HepG2 (cell line): Measurements from ENCODE around the gene SPHK1. TPM values are rescaled to one million over a fixed set of nuclear protein-coding genes. Genes with fewer than 3 reads are reported as not detected.

Source experiments
- ATAC-seq: fragments of 200-7000 bp; cut with Tn5 transposase; 3 replicates; pipeline ENCODE4 v1.9.1; 2020; ENCODE audit warnings: mild to moderate bottlenecking, moderate library complexity
- BruUV-seq: library from RNA; stranded (reverse); fragments of 400-500 nt; replicated peaks from 2 replicates; lab custom pipeline; 2021; lab: Mats Ljungman, UMichigan
- CTCF ChIA-PET: fragments of 300-600 bp; formaldehyde crosslinking; extraction: SDS; loops from one replicate; lab custom pipeline; 2021; ENCODE audit warnings: low total read pairs, inconsistent platforms, low intra/inter-chr PET ratio; lab: Yijun Ruan, JAX
- POLR2A ChIA-PET: fragments of 350-600 bp; sonication (Branson Sonifier 250); formaldehyde crosslinking; loops from one replicate; lab custom pipeline; 2020; ENCODE audit warnings: antibody characterized with exemption, inconsistent platforms; lab: Yijun Ruan, JAX
- DNase-seq: peaks from one replicate; pipeline ENCODE4 v3.0.0-alpha.2; 2015; ENCODE audit warnings: low spot score
- FAIRE-seq: peaks from 3 replicates; lab custom pipeline; 2011; peaks lifted over from hg19 to GRCh38; lab: Jason Lieb, UNC
- H2AFZ ChIP-seq: one replicate; pipeline ENCODE4 v1.6.1; 2011; ENCODE audit warnings: low read length, inconsistent platforms
- H3K27ac ChIP-seq: fragments of 300-600 bp; 3 replicates; pipeline ENCODE4 v1.8.0; 2011; ENCODE audit warnings: mixed run types, mild to moderate bottlenecking, mixed read lengths, low read length, inconsistent platforms; ENCODE audit not compliant: insufficient read depth; ENCODE audit errors: extremely low read length
- H3K27me3 ChIP-seq, 2 experiments: fragments of 200-600 bp in 1 of 2; 2 replicates in 1 of 2; 3 replicates in 1 of 2; pipeline versions ENCODE4 v1.6.0 to v1.8.0; 2011; ENCODE audit warnings: low read length in 2 of 2, mild to moderate bottlenecking in 2 of 2, moderate library complexity in 2 of 2, inconsistent platforms in 1 of 2; ENCODE audit not compliant: insufficient read depth in 2 of 2, control insufficient read depth in 1 of 2
- H3K36me3 ChIP-seq, 2 experiments: fragments of 200-600 bp in 1 of 2; replicated peaks in 1 of 2; 2 replicates in 1 of 2; 3 replicates in 1 of 2; pipeline versions ENCODE4 v1.5.1 to v1.8.0; 2011; ENCODE audit warnings: low read length in 2 of 2, inconsistent platforms in 1 of 2; ENCODE audit not compliant: insufficient read depth in 2 of 2, control insufficient read depth in 1 of 2
- H3K4me1 ChIP-seq: 2 replicates; pipeline ENCODE4 v1.5.1; 2012; ENCODE audit warnings: low read length, inconsistent platforms; ENCODE audit not compliant: insufficient read depth
- H3K4me2 ChIP-seq: 2 replicates; pipeline ENCODE4 v1.6.0; 2011; ENCODE audit warnings: low read depth, low read length, inconsistent platforms
- H3K4me3 ChIP-seq, 3 experiments: fragments of 200-600 bp in 1 of 3; sonication (generic), shearing (Covaris generic) in 1 of 3; replicated peaks in 1 of 3; 2 replicates each; pipeline ENCODE4 v1.5.1; 2011 to 2016; ENCODE audit warnings: low read length in 3 of 3, inconsistent platforms in 2 of 3, low read depth in 2 of 3, mild to moderate bottlenecking in 2 of 3, control low read depth in 1 of 3, mixed read lengths in 1 of 3; ENCODE audit not compliant: insufficient read depth in 1 of 3
- H3K79me2 ChIP-seq: one replicate; pipeline ENCODE4 v1.6.1; 2011; ENCODE audit warnings: low read length, inconsistent platforms; ENCODE audit not compliant: insufficient read depth
- H3K9ac ChIP-seq: 2 replicates; pipeline ENCODE4 v1.6.0; 2011; ENCODE audit warnings: mild to moderate bottlenecking, low read depth, low read length, inconsistent platforms; ENCODE audit not compliant: insufficient read depth
- H3K9me3 ChIP-seq: 2 replicates; pipeline ENCODE4 v1.5.1; 2012; ENCODE audit warnings: mild to moderate bottlenecking, low read length
- H4K20me1 ChIP-seq: 2 replicates; pipeline ENCODE4 v1.6.0; 2011; ENCODE audit warnings: inconsistent platforms, mild to moderate bottlenecking, low read length, moderate library complexity; ENCODE audit not compliant: insufficient read depth
- ARNTL ChIP-seq: sonication (generic); formaldehyde crosslinking; IDR thresholded peaks from 2 replicates; pipeline ENCODE4 v1.4.0; 2020; ENCODE audit warnings: mild to moderate bottlenecking, missing genetic modification reagents
- CEBPG ChIP-seq: IDR thresholded peaks from 2 replicates; pipeline ENCODE4 v1.6.1; 2016
- GLI4 ChIP-seq: sonication (generic); formaldehyde crosslinking; IDR thresholded peaks from 2 replicates; pipeline ENCODE4 v1.5.1; 2020; ENCODE audit warnings: missing genetic modification reagents, mild to moderate bottlenecking, moderate library complexity, borderline replicate concordance
- MED13 ChIP-seq: sonication (generic); formaldehyde crosslinking; IDR thresholded peaks from 2 replicates; pipeline ENCODE4 v1.5.0; 2020; ENCODE audit warnings: missing genetic modification reagents
- RBM22 ChIP-seq: fragments of 200-400 bp; formaldehyde crosslinking; optimal IDR thresholded peaks from 2 replicates; pipeline ENCODE3; 2017; ENCODE audit warnings: mild to moderate bottlenecking, low read length, moderate library complexity
- REL ChIP-seq: sonication (generic); formaldehyde crosslinking; conservative IDR thresholded peaks from 2 replicates; pipeline ENCODE4 v1.8.0; 2022; ENCODE audit warnings: mild to moderate bottlenecking, missing genetic modification reagents, moderate library complexity
- REPIN1 ChIP-seq: sonication (generic); formaldehyde crosslinking; IDR thresholded peaks from 2 replicates; pipeline ENCODE4 v1.8.0; 2022; ENCODE audit warnings: missing genetic modification reagents, low read depth, mild to moderate bottlenecking, borderline replicate concordance
- ZNF615 ChIP-seq: sonication (generic); formaldehyde crosslinking; IDR thresholded peaks from 2 replicates; pipeline ENCODE4 v1.5.0; 2020; ENCODE audit warnings: mild to moderate bottlenecking, missing genetic modification reagents, borderline replicate concordance
- WGBS: methylation state at CpG from one replicate; pipeline ENCODE4 v1.1.6; 2017; ENCODE audit warnings: low lambda C conversion rate; 5-methylcytosine and 5-hydroxymethylcytosine counted together
- in situ Hi-C: cut with HindIII; loops from 2 replicates; pipeline ENCODE4 v1.10.0; 2017; ENCODE audit warnings: low pct_unique_long_range_greater_than_20kb; ENCODE audit not compliant: extremely low pct_ligation_motif_present
- intact Hi-C: fragments of 100-400 bp; cut with micrococcal nuclease; formaldehyde crosslinking; loops from one replicate; pipeline ENCODE4 v1.10.0; 2022; ENCODE audit not compliant: unreplicated experiment
- polyA plus RNA-seq, 8 experiments: library from polyadenylated mRNA; depleted of rRNA in 3 of 8; stranded (reverse) in 7 of 8; unstranded in 1 of 8; fragments of >200 nt; fragmentation: Illumina TruSeq in 4 of 8; extraction: Trizol in 4 of 8; gene quantifications; 2 replicates each; pipeline versions ENCODE4 v1.2.1 to v1.2.3, GENCODE V29; 2011 to 2016; ENCODE audit warnings: low read depth in 4 of 8, missing spikeins in 1 of 8, mixed read lengths in 1 of 8; ENCODE audit not compliant: insufficient read depth in 1 of 8
- total RNA-seq, 5 experiments: library from RNA; depleted of rRNA; stranded (reverse); fragments of >200 nt; fragmentation: Illumina TruSeq; extraction: Trizol; gene quantifications; 2 replicates each; pipeline ENCODE4 v1.2.3, GENCODE V29; 2016; ENCODE audit warnings: low read depth in 1 of 5
- TF ChIP-seq, protein P1 (sequence below): sonication (generic); formaldehyde crosslinking; IDR thresholded peaks from 2 replicates; pipeline ENCODE4 v1.4.0; 2020; ENCODE audit warnings: missing genetic modification reagents, mild to moderate bottlenecking, borderline replicate concordance
- TF ChIP-seq, protein P2 (sequence below): sonication (generic); formaldehyde crosslinking; IDR thresholded peaks from 2 replicates; pipeline ENCODE4 v1.5.0; 2020; ENCODE audit warnings: missing genetic modification reagents
- TF ChIP-seq, protein P3 (sequence below): sonication (generic); formaldehyde crosslinking; IDR thresholded peaks from 2 replicates; pipeline ENCODE4 v1.4.0; 2020; ENCODE audit warnings: mild to moderate bottlenecking, missing genetic modification reagents, borderline replicate concordance

Gene SPHK1
- total and polyA plus RNA-seq, 2 of the 13 experiments (the other 11 are each of a cell fraction or from before 2014, with no cell fraction given) = 129 to 160 TPM

DNA sequence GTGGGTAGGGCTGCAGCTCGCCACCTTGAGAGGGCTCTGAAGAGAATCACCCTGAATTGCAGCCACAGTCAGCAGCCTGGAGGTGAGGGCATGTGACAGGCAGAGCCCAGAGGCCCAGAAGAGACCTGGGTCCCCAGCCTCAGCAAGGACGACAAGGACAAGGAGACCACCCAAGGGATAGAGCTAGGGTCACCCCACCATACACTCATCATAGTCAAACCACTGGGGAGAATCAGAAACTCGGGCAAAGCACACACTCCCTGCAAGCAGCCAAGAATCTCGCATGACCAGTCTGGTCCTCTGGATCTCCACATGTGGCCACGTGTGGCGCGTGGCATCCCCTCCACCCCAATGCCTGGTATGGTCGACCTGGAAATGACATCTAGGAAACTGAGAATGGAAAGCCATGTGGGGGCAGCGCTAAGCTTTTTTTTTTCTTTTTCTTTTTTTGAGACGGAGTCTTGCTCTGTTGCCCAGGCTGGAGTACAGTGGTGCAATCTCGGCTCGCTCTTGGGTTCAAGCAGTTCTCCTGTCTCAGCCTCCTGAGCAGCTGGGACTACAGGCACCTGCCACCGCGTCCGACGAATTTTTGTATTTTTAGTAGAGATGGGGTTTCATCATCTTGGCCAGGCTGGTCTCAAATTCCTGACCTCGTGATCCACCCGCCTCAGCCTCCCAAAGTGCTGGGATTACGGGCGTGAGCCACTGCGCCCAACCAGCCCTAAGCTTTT lies 4.6 kb upstream of the SPHK1 start (continued):
- no peak for TF ChIP-seq GLI4 (CRISPR knock-in tag)
- TF ChIP-seq, protein P1, sequence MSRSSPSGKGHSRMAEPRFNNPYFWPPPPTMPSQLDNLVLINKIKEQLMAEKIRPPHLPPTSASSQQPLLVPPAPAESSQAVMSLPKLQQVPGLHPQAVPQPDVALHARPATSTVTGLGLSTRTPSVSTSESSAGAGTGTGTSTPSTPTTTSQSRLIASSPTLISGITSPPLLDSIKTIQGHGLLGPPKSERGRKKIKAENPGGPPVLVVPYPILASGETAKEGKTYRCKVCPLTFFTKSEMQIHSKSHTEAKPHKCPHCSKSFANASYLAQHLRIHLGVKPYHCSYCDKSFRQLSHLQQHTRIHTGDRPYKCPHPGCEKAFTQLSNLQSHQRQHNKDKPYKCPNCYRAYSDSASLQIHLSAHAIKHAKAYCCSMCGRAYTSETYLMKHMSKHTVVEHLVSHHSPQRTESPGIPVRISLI = no peak; the same call in 1 of the 2 replicates

DNA sequence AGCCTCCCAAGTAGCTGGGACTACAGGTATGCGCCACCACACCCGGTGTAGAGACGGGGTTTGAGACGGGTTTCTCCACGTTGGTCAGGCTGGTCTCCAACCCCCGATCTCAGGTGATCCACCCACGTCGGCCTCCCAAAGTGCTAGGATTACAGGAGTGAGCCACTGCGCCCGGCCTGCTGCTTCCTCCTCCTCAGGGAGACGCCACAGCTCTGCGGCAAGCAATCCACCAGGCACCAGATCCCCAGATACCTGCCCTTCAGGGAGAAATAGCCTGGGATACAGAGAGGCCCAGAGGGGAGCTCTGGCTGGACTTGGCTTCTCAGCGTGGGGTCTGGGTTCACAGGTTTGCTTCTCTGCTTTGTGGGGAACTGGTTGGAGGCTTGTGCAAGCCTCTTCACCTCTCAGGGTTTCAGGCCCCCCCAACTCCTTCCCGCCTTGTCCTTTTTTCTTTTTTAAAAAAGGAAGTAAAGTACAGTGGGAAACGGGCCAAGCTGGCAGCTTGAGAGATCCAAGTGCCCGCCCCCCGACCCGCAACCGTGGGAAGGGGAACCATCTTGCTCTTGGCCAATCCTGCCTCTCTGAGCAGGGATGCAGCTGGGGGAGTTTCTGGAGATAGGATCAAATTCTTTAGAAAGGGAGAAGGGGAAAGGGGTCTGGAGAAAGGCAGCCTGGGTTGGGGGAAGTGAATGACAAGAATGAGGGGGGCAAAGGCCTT lies 2.6 kb upstream of the SPHK1 start:
- Histone ChIP-seq H3K4me2 (peak overlapping the region; percentile 99), H3K27me3 (no peaks in the 10 kb centered on the region; a peak in 1 of 5 replicates), H3K9me3 (no peaks in the 10 kb centered on the region), H3K9ac (peak overlapping the region; percentile 99), H3K36me3 (peaks cover 5 to 14% of the 10 kb centered on the region in 2 experiments; a peak in 4 of 5 replicates), H3K4me1 (peaks cover 67% of the 10 kb centered on the region), H4K20me1 (peaks cover 10% of the 10 kb centered on the region; the same call in 1 of the 2 replicates), H3K27ac (peak overlapping the region; percentile 100), H3K79me2 (peaks cover 84% of the 10 kb centered on the region), H2AFZ (no peak overlapping the region), H3K4me3 (peak overlapping the region; percentile 72 to 90 (median 86))
- intact Hi-C loops = no loop called here
- ATAC-seq = peak; percentile 5
- DNase-seq = no peak
- BruUV-seq = no TSS peak
- in situ Hi-C loops = no loop called here
- POLR2A ChIA-PET = interaction anchor here (0.7 to 20.9 kb wide), 26 partner anchors 8 to 506 kb away, joined by 3 to 1379 read pairs (median 5); partner anchors contain the start of genes PRPSAP1, QRICH2, RHBDF2 and UBALD2
- CTCF ChIA-PET = no interaction called here
- 13% methylated on average over 13 of the region's 19 CpGs for WGBS
- no peak for FAIRE-seq
- TF ChIP-seq CEBPG (peak; percentile 55), REL (peak; percentile 59; the same call in 1 of the 2 replicates), RBM22 (peak; percentile 53), MED13 (CRISPR knock-in tag) (peak; percentile 40; the same call in 1 of the 2 replicates), REPIN1 (peak; percentile 30; the same call in 1 of the 2 replicates), ARNTL (CRISPR knock-in tag) (no peak), ZNF615 (0 out of 2 replicates have a peak, but pooled peaks have one; percentile 8)
- TF ChIP-seq, protein P2, sequence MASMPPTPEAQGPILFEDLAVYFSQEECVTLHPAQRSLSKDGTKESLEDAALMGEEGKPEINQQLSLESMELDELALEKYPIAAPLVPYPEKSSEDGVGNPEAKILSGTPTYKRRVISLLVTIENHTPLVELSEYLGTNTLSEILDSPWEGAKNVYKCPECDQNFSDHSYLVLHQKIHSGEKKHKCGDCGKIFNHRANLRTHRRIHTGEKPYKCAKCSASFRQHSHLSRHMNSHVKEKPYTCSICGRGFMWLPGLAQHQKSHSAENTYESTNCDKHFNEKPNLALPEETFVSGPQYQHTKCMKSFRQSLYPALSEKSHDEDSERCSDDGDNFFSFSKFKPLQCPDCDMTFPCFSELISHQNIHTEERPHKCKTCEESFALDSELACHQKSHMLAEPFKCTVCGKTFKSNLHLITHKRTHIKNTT (CRISPR knock-in tag) = no peak
- TF ChIP-seq, protein P3, sequence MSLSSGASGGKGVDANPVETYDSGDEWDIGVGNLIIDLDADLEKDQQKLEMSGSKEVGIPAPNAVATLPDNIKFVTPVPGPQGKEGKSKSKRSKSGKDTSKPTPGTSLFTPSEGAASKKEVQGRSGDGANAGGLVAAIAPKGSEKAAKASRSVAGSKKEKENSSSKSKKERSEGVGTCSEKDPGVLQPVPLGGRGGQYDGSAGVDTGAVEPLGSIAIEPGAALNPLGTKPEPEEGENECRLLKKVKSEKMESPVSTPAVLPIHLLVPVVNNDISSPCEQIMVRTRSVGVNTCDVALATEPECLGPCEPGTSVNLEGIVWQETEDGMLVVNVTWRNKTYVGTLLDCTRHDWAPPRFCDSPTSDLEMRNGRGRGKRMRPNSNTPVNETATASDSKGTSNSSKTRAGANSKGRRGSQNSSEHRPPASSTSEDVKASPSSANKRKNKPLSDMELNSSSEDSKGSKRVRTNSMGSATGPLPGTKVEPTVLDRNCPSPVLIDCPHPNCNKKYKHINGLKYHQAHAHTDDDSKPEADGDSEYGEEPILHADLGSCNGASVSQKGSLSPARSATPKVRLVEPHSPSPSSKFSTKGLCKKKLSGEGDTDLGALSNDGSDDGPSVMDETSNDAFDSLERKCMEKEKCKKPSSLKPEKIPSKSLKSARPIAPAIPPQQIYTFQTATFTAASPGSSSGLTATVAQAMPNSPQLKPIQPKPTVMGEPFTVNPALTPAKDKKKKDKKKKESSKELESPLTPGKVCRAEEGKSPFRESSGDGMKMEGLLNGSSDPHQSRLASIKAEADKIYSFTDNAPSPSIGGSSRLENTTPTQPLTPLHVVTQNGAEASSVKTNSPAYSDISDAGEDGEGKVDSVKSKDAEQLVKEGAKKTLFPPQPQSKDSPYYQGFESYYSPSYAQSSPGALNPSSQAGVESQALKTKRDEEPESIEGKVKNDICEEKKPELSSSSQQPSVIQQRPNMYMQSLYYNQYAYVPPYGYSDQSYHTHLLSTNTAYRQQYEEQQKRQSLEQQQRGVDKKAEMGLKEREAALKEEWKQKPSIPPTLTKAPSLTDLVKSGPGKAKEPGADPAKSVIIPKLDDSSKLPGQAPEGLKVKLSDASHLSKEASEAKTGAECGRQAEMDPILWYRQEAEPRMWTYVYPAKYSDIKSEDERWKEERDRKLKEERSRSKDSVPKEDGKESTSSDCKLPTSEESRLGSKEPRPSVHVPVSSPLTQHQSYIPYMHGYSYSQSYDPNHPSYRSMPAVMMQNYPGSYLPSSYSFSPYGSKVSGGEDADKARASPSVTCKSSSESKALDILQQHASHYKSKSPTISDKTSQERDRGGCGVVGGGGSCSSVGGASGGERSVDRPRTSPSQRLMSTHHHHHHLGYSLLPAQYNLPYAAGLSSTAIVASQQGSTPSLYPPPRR (CRISPR knock-in tag) = 0 out of 2 replicates have a peak, but pooled peaks have one; percentile 33
